ENCODE results near the gene ABCA4. TPM values are rescaled to one million over a fixed set of nuclear protein-coding genes. Genes with fewer than 3 reads are reported as not detected.

The ABCA4 gene
- total and polyA plus RNA-seq, 11 donors = 0.04 to 0.37 (median 0.16) TPM; not detected in 2

DNA sequence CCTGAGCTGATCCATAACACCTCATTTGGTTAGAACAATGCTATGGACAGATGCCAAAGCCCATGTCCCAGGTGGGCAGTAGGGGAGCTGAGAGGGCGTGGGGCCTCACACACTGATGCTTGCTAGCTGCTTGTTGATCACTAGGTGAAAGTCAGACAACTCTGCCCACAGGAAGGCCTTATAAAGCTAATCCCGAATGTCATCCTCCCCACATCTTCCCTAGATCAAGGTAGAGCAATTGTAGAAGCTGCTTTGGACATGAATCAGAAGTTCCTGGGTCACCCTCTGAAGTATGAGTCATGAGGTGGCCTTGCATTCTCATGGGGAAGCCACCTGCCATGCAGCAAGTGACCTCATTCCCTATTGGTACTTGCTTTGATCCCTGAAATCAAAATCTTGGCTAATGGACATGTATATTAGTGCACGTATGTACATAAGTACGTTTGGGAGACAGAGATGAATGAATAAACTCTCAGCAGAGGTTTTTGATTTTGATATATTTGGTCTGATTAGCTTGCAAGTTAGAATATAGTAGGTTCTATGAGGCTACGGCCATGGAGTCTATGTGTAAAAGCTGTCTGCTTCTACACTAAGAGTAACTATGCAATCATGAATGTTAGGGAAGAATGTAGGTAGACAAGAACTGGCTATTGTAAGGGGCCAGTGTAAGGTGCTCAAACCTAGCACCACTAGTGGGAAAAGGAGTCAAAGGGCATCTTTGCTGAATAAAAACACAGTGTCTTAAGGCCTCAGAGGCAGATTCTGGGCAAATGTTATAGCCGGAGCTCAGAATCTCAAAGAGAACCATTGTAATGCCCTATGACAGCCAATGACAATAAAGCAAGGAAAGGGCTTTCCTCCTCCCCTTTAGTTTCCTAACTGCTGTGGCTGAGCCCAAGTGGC lies 52.6 kb downstream of the ABCA4 start:
- no peaks in the 10 kb centered on the region for H3K36me3 ChIP-seq
- peak in 1 of 4 donors; percentile 19 for ATAC-seq
- no peak for DNase-seq
- 71 to 82% (median 74%) methylated on average over 6 of the region's 6 CpGs for WGBS, 4 donors
- H3K9me3 ChIP-seq = no peaks in the 10 kb centered on the region
- peak overlapping the region; percentile 3 to 84 (median 64) for H3K27ac ChIP-seq
- intact Hi-C loops (cut with DNase I) = loop anchor here in 3 of 10 donors (10.0 kb wide), 2 partner anchors 106 to 396 kb away; no protein-coding TSS in a partner anchor
- H3K4me1 ChIP-seq = peaks cover 8 to 71% (median 50%) of the 10 kb centered on the region in 12 donors
- no peak for TF ChIP-seq POLR2A (IDR thresholded peaks at IDR 0.05)
- TF ChIP-seq, protein P1, sequence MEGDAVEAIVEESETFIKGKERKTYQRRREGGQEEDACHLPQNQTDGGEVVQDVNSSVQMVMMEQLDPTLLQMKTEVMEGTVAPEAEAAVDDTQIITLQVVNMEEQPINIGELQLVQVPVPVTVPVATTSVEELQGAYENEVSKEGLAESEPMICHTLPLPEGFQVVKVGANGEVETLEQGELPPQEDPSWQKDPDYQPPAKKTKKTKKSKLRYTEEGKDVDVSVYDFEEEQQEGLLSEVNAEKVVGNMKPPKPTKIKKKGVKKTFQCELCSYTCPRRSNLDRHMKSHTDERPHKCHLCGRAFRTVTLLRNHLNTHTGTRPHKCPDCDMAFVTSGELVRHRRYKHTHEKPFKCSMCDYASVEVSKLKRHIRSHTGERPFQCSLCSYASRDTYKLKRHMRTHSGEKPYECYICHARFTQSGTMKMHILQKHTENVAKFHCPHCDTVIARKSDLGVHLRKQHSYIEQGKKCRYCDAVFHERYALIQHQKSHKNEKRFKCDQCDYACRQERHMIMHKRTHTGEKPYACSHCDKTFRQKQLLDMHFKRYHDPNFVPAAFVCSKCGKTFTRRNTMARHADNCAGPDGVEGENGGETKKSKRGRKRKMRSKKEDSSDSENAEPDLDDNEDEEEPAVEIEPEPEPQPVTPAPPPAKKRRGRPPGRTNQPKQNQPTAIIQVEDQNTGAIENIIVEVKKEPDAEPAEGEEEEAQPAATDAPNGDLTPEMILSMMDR (IDR thresholded peaks at IDR 0.05) = no peak
- no peak overlapping the region for H3K4me3 ChIP-seq
- peaks cover 0 to 5% (median 0%) of the 10 kb centered on the region in 9 donors for H3K27me3 ChIP-seq

DNA sequence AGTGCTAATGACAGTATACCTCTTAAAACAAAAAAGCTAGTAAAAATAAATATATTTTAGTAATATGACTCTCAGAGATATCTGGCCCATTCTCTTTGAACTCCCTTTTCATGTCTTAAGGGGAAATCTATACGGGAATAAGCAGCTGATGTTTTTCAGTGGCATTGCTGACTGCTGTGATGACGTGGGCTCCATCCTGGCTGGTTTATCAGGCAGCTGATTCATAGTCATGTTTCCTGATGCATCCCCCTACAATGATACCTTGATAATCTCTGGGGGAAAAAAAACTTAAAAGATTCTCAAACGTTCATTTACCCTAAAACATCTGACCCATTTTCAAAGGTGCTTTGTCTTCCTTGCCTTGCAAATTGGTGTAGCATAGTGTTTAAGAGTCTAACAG lies 53.8 kb downstream of the ABCA4 start:
- TF ChIP-seq POLR2A (IDR thresholded peaks at IDR 0.05) = no peak
- TF ChIP-seq, protein P1 (IDR thresholded peaks at IDR 0.05) = no peak
- WGBS, 4 donors = 73 to 84% (median 79%) methylated on average over 3 of the region's 3 CpGs
- intact Hi-C loops (cut with DNase I) = loop anchor here in 3 of 10 donors (10.0 kb wide), 2 partner anchors 108 to 398 kb away; no protein-coding TSS in a partner anchor
- Histone ChIP-seq H3K4me3 (no peak overlapping the region), H3K36me3 (no peaks in the 10 kb centered on the region), H3K4me1 (peaks cover 8 to 70% (median 47%) of the 10 kb centered on the region in 12 donors), H3K9me3 (no peaks in the 10 kb centered on the region), H3K27me3 (no peaks in the 10 kb centered on the region), H3K27ac (peak overlapping the region in 8 of 12 donors; percentile 4 to 79 (median 63))
- ATAC-seq (no peak), DNase-seq (no peak)

DNA sequence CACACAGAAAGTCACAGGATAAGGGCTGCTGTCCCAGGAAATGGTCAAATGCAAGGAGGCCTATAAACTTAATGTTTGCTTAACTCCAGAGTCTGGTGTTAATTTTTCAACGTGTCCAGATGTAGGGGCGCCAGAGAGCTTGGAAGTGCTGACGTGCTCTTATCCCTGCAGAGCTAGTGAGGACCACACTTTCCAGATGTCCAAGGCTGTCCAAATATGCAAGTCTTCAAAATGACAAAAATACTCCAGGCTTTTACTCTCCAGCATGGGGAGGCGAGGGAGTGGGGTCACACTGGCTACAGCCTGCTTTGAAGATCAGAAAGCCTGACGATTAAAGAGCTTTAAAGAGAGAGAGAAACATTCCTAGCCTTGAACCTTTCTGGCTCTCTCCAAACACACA lies 57.6 kb downstream of the ABCA4 start:
- intact Hi-C loops (cut with DNase I) = loop anchor here (1.0 to 10.0 kb wide), 12 partner anchors 31 to 401 kb away; partner anchors contain the start of gene ARHGAP29 (in 8 of the 10)
- H3K4me1 ChIP-seq = peaks cover 0 to 72% (median 37%) of the 10 kb centered on the region in 12 donors
- no peaks in the 10 kb centered on the region for H3K27me3 ChIP-seq
- no peaks in the 10 kb centered on the region for H3K36me3 ChIP-seq
- H3K9me3 ChIP-seq = no peaks in the 10 kb centered on the region
- H3K4me3 ChIP-seq = no peak overlapping the region
- no peak for TF ChIP-seq POLR2A (IDR thresholded peaks at IDR 0.05)
- TF ChIP-seq, protein P1 (IDR thresholded peaks at IDR 0.05) = peak; percentile 27 to 69 (median 48)
- H3K27ac ChIP-seq = peak overlapping the region in 11 of 12 donors; percentile 19 to 73 (median 55)
- 15 to 19% (median 17%) methylated on average over 5 of the region's 5 CpGs for WGBS, 4 donors
- ATAC-seq = peak; percentile 56 to 81 (median 74)
- peak in 4 of 5 donors; percentile 61 to 76 (median 74) for DNase-seq
